ENCODE data around the gene SERTAD1.
A peak's percentile ranks its signal among the peaks of the same experiment; 100 is the strongest.

Gene SERTAD1

DNA sequence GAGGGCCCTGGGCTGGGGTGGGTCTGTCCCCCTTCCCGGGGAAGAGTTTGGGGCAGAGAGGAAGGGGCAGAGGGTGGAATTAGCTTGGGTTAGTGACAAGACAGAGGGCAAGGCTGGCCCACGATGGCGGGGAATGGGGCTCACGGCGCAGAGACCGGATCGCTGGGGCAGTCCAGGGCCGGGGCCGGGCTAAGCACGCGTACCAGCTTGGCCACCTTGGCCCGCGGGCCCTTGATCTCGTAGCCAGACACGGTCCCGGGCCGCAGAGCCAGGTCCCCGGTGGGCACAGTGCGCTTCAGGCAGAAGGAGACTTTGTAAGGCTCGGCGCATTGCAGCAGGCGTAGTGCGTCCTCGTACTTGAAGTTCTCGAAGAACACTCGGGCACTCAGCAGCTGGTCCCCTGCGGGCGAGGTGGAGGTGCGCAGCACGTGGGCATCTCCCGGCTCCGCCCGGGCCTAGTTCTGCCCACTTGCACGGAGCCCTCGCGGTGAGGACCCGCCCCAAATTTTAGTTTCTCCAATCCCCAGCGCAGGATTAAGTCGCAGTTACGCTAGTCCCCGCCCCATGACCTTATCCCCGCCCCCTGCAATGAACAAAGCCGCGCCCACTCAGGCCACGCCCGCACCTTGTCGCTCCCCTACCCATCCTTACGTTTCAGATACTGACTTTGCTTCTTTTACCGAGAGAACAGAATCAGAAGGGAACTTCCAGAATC, 27.2 kb downstream of the SERTAD1 start:
- Histone ChIP-seq H3K9me3 (replicated peaks in 1 of 2; ENCODE audit: control insufficient read depth in 2 of 2, insufficient read depth in 1 of 2, low read depth in 1 of 2, low read length in 2 of 2) (no peaks in the 10 kb centered on the region), H3K4me1 (ENCODE audit: control insufficient read depth in 2 of 2, insufficient read depth in 1 of 2, low read depth in 1 of 2, low read length in 2 of 2) (peaks cover 0 to 8% of the 10 kb centered on the region in 2 donors), H3K79me1 (ENCODE audit: low read depth, low read length) (peaks cover 1% of the 10 kb centered on the region), H2AK5ac (ENCODE audit: low read depth, low read length) (peak overlapping the region; percentile 94), H2BK120ac (ENCODE audit: low read depth, low read length) (no peak overlapping the region), H2BK5ac (ENCODE audit: low read length) (no peak overlapping the region), H3K27ac (replicated peaks; ENCODE audit: low read length) (no peak overlapping the region), H2BK12ac (ENCODE audit: low read length) (no peak overlapping the region), H3K23ac (ENCODE audit: low read depth, low read length, poor library complexity) (peak overlapping the region; percentile 46), H3K4me2 (ENCODE audit: insufficient read depth, low read length, poor library complexity, severe bottlenecking) (peak overlapping the region; percentile 70), H4K8ac (ENCODE audit: low read depth, low read length) (peak overlapping the region; percentile 9), H3K36me3 (replicated peaks in 1 of 2; ENCODE audit: control insufficient read depth in 2 of 2, insufficient read depth in 2 of 2, low read length in 2 of 2) (no peaks in the 10 kb centered on the region), H4K91ac (ENCODE audit: low read depth, low read length, poor library complexity) (no peak overlapping the region), H2BK15ac (ENCODE audit: low read length) (peak overlapping the region; percentile 88), H3K4me3 (ENCODE audit: low read length in 2 of 2) (peak overlapping the region in 1 of 2 donors; percentile 50), H3K18ac (ENCODE audit: low read length) (peak overlapping the region; percentile 92), H3K14ac (ENCODE audit: low read length) (peak overlapping the region; percentile 98), H3K4ac (ENCODE audit: low read length) (no peak overlapping the region), H3K9ac (ENCODE audit: low read depth, low read length, poor library complexity) (no peak overlapping the region), H2AFZ (ENCODE audit: low read length) (no peak overlapping the region), H3K27me3 (ENCODE audit: control insufficient read depth in 3 of 3, insufficient read depth in 3 of 3, low read depth in 1 of 3, low read length in 3 of 3) (peaks cover 0 to 4% (median 0%) of the 10 kb centered on the region in 3 experiments)
- no CpG with 5 or more reads among the region's 49 CpGs for WGBS, 2 donors (ENCODE audit: extremely low coverage in 2 of 2, insufficient read length in 2 of 2, insufficient replicate concordance in 1 of 2)
- DNase-seq (ENCODE audit: low spot score): peak; percentile 58

DNA sequence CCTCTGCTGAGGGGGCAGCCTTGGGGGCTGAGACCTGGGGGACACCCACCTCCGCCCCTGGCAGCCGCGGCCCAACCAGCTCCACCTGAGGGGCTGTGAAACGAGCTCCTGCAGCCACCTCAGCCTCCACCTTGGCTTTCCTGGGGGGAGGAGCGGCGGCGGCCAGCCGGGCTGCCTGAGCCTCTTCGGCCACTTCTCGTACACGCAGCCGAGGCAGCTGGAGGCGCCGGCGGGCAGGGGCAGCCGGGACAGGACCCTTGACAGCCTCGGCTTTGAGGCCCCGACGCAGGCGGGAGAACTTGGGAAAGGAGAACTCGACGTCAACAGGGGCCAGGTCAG, 28.3 kb downstream of the SERTAD1 start:
- peak overlapping the region; percentile 18 for H3K23ac ChIP-seq (ENCODE audit: low read depth, low read length, poor library complexity)

DNA sequence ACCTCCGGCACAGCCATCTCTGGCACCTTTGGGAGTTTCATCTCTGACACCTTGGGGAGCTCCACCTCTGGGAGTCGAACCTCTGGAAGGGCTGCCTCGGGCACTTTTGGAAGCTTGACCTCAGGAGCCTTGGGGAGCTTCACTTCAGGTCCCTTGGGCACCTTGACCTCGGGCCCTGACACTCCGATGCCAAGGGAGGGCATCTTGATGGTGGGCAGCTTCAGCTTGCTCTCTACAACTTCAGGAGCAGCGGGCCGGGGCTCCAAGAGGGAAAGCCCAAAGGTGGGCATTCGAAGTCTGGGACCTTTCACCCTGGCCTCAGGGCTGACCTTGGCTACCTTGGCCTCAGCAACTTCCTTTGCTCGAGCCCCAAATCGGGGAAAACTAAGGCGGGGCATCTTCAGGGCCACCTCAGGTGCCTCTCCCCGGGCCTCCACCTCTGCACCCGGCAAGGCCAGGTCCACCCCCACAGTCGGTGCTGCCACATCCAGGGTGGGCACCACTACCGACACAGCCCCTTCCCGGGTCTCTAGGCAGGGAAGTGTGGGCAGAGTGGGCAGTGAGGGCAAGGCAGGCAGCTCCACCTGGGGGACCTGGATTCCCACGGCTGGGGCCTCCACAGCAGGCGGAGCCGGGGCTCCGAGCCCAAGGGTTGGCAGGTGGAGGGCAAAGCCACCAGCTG, 28.8 kb downstream of the SERTAD1 start:
- H4K91ac ChIP-seq (ENCODE audit: low read depth, low read length, poor library complexity): no peak overlapping the region
- H2AK5ac ChIP-seq (ENCODE audit: low read depth, low read length): peak overlapping the region; percentile 68
- no CpG with 5 or more reads among the region's 20 CpGs for WGBS, 2 donors (ENCODE audit: extremely low coverage in 2 of 2, insufficient read length in 2 of 2, insufficient replicate concordance in 1 of 2)
- peaks cover 0 to 5% (median 4%) of the 10 kb centered on the region in 3 experiments for H3K27me3 ChIP-seq (ENCODE audit: control insufficient read depth in 3 of 3, insufficient read depth in 3 of 3, low read depth in 1 of 3, low read length in 3 of 3)
- H2BK120ac ChIP-seq (ENCODE audit: low read depth, low read length): no peak overlapping the region
- no peak overlapping the region for H3K18ac ChIP-seq (ENCODE audit: low read length)
- H3K9ac ChIP-seq (ENCODE audit: low read depth, low read length, poor library complexity): no peak overlapping the region
- H2BK5ac ChIP-seq (ENCODE audit: low read length): no peak overlapping the region
- no peak overlapping the region for H3K4ac ChIP-seq (ENCODE audit: low read length)
- H3K9me3 ChIP-seq (replicated peaks in 1 of 2; ENCODE audit: control insufficient read depth in 2 of 2, insufficient read depth in 1 of 2, low read depth in 1 of 2, low read length in 2 of 2): no peaks in the 10 kb centered on the region
- H3K4me3 ChIP-seq (ENCODE audit: low read length in 2 of 2): no peak overlapping the region
- H2AFZ ChIP-seq (ENCODE audit: low read length): no peak overlapping the region
- H4K8ac ChIP-seq (ENCODE audit: low read depth, low read length): no peak overlapping the region
- H3K79me1 ChIP-seq (ENCODE audit: low read depth, low read length): no peaks in the 10 kb centered on the region
- H3K14ac ChIP-seq (ENCODE audit: low read length): no peak overlapping the region
- H3K27ac ChIP-seq (replicated peaks; ENCODE audit: low read length): no peak overlapping the region
- no peak overlapping the region for H3K23ac ChIP-seq (ENCODE audit: low read depth, low read length, poor library complexity)
- peaks cover 0 to 5% of the 10 kb centered on the region in 2 donors for H3K4me1 ChIP-seq (ENCODE audit: control insufficient read depth in 2 of 2, insufficient read depth in 1 of 2, low read depth in 1 of 2, low read length in 2 of 2)
- no peak overlapping the region for H3K4me2 ChIP-seq (ENCODE audit: insufficient read depth, low read length, poor library complexity, severe bottlenecking)
- DNase-seq (ENCODE audit: low spot score): no peak
- no peak overlapping the region for H2BK15ac ChIP-seq (ENCODE audit: low read length)
- no peak overlapping the region for H2BK12ac ChIP-seq (ENCODE audit: low read length)
- no peaks in the 10 kb centered on the region for H3K36me3 ChIP-seq (replicated peaks in 1 of 2; ENCODE audit: control insufficient read depth in 2 of 2, insufficient read depth in 2 of 2, low read length in 2 of 2)

More for the DNA sequence above, 28.3 kb downstream of the SERTAD1 start:
- Histone ChIP-seq H3K18ac (ENCODE audit: low read length) (no peak overlapping the region), H3K14ac (ENCODE audit: low read length) (no peak overlapping the region), H2BK120ac (ENCODE audit: low read depth, low read length) (no peak overlapping the region), H3K4me1 (ENCODE audit: control insufficient read depth in 2 of 2, insufficient read depth in 1 of 2, low read depth in 1 of 2, low read length in 2 of 2) (peaks cover 0 to 5% of the 10 kb centered on the region in 2 donors), H2BK15ac (ENCODE audit: low read length) (peak overlapping the region; percentile 31), H4K8ac (ENCODE audit: low read depth, low read length) (no peak overlapping the region), H2BK5ac (ENCODE audit: low read length) (no peak overlapping the region), H2AK5ac (ENCODE audit: low read depth, low read length) (peak overlapping the region; percentile 68), H3K4me3 (ENCODE audit: low read length in 2 of 2) (no peak overlapping the region), H3K9ac (ENCODE audit: low read depth, low read length, poor library complexity) (no peak overlapping the region), H3K79me1 (ENCODE audit: low read depth, low read length) (no peaks in the 10 kb centered on the region), H3K4me2 (ENCODE audit: insufficient read depth, low read length, poor library complexity, severe bottlenecking) (no peak overlapping the region), H3K36me3 (replicated peaks in 1 of 2; ENCODE audit: control insufficient read depth in 2 of 2, insufficient read depth in 2 of 2, low read length in 2 of 2) (no peaks in the 10 kb centered on the region), H2AFZ (ENCODE audit: low read length) (no peak overlapping the region), H3K27me3 (ENCODE audit: control insufficient read depth in 3 of 3, insufficient read depth in 3 of 3, low read depth in 1 of 3, low read length in 3 of 3) (peaks cover 0 to 4% (median 0%) of the 10 kb centered on the region in 3 experiments), H4K91ac (ENCODE audit: low read depth, low read length, poor library complexity) (no peak overlapping the region), H3K9me3 (replicated peaks in 1 of 2; ENCODE audit: control insufficient read depth in 2 of 2, insufficient read depth in 1 of 2, low read depth in 1 of 2, low read length in 2 of 2) (no peaks in the 10 kb centered on the region), H3K4ac (ENCODE audit: low read length) (no peak overlapping the region), H3K27ac (replicated peaks; ENCODE audit: low read length) (no peak overlapping the region), H2BK12ac (ENCODE audit: low read length) (no peak overlapping the region)
- DNase-seq (ENCODE audit: low spot score): no peak
- WGBS, 2 donors (ENCODE audit: extremely low coverage in 2 of 2, insufficient read length in 2 of 2, insufficient replicate concordance in 1 of 2): no CpG with 5 or more reads among the region's 22 CpGs

DNA sequence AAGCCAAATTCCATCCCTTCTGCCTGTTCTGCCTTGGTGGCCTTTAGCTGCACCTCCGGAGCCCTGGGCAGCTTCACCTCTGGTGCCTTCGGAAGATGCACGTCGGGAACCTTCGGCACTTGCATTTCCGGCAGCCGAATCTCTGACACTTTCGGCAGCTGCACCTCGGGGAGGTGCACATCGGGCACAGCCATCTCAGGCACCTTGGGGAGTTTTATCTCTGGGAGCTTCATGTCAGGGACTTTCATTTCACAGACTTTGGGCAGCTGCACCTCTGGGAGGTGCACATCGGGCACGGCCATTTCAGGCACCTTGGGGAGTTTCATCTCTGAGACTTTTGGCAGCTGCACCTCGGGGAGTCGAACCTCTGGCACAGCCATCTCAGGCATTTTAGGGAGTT, 29.8 kb downstream of the SERTAD1 start:
- no peak overlapping the region for H3K9ac ChIP-seq (ENCODE audit: low read depth, low read length, poor library complexity)
- H2BK120ac ChIP-seq (ENCODE audit: low read depth, low read length): no peak overlapping the region
- no peak for DNase-seq (ENCODE audit: low spot score)
- no peak overlapping the region for H3K4me3 ChIP-seq (ENCODE audit: low read length in 2 of 2)
- no peak overlapping the region for H3K27ac ChIP-seq (replicated peaks; ENCODE audit: low read length)
- H3K4ac ChIP-seq (ENCODE audit: low read length): no peak overlapping the region
- H3K27me3 ChIP-seq (ENCODE audit: control insufficient read depth in 3 of 3, insufficient read depth in 3 of 3, low read depth in 1 of 3, low read length in 3 of 3): peaks cover 0 to 5% (median 4%) of the 10 kb centered on the region in 3 experiments
- H3K23ac ChIP-seq (ENCODE audit: low read depth, low read length, poor library complexity): peak overlapping the region; percentile 1
- no peak overlapping the region for H3K18ac ChIP-seq (ENCODE audit: low read length)
- H2AFZ ChIP-seq (ENCODE audit: low read length): no peak overlapping the region
- H2AK5ac ChIP-seq (ENCODE audit: low read depth, low read length): no peak overlapping the region
- no peaks in the 10 kb centered on the region for H3K36me3 ChIP-seq (replicated peaks in 1 of 2; ENCODE audit: control insufficient read depth in 2 of 2, insufficient read depth in 2 of 2, low read length in 2 of 2)
- no peak overlapping the region for H3K4me2 ChIP-seq (ENCODE audit: insufficient read depth, low read length, poor library complexity, severe bottlenecking)
- no peak overlapping the region for H2BK15ac ChIP-seq (ENCODE audit: low read length)
- no peaks in the 10 kb centered on the region for H3K79me1 ChIP-seq (ENCODE audit: low read depth, low read length)
- peaks cover 0 to 5% of the 10 kb centered on the region in 2 donors for H3K4me1 ChIP-seq (ENCODE audit: control insufficient read depth in 2 of 2, insufficient read depth in 1 of 2, low read depth in 1 of 2, low read length in 2 of 2)
- no CpG with 5 or more reads among the region's 14 CpGs for WGBS, 2 donors (ENCODE audit: extremely low coverage in 2 of 2, insufficient read length in 2 of 2, insufficient replicate concordance in 1 of 2)
- no peak overlapping the region for H3K14ac ChIP-seq (ENCODE audit: low read length)
- H4K8ac ChIP-seq (ENCODE audit: low read depth, low read length): no peak overlapping the region
- H2BK12ac ChIP-seq (ENCODE audit: low read length): no peak overlapping the region
- peak overlapping the region; percentile 13 for H2BK5ac ChIP-seq (ENCODE audit: low read length)
- no peak overlapping the region for H4K91ac ChIP-seq (ENCODE audit: low read depth, low read length, poor library complexity)
- no peaks in the 10 kb centered on the region for H3K9me3 ChIP-seq (replicated peaks in 1 of 2; ENCODE audit: control insufficient read depth in 2 of 2, insufficient read depth in 1 of 2, low read depth in 1 of 2, low read length in 2 of 2)

All from neuronal stem cell (in vitro differentiated cells).